Stimulated activated effector memory CD8-positive, alpha-beta T cell treated with anti-CD3 and anti-CD28 coated beads, Interleukin-12 subunit alpha, Interleukin-12 subunit beta, amount 100 ng/mL, for 72 hours (primary cell): ENCODE measurements around the gene DRAXIN.

Source experiments
- ATAC-seq: fragments of 150-1000 bp; cut with Tn5 transposase; 2 replicates; pipeline ENCODE4 v1.10.0; 2021
- DNase-seq, 2 donors: peaks; one replicate each; pipeline ENCODE4 v3.0.0; 2021 to 2022; ENCODE audit warnings: low spot score in 2 of 2
- H3K27ac Mint-ChIP-seq: one replicate; pipeline ENCODE4 v1.8.0; 2022; ENCODE audit warnings: mild to moderate bottlenecking, mixed read lengths
- H3K36me3 Mint-ChIP-seq: one replicate; pipeline ENCODE4 v1.8.0; 2022; ENCODE audit warnings: mild to moderate bottlenecking, mixed read lengths
- H3K4me1 Mint-ChIP-seq: one replicate; pipeline ENCODE4 v1.8.0; 2022; ENCODE audit warnings: mixed read lengths
- H3K4me3 Mint-ChIP-seq: one replicate; pipeline ENCODE4 v1.8.0; 2022; ENCODE audit warnings: mild to moderate bottlenecking, mixed read lengths
- H3K9me3 Mint-ChIP-seq: one replicate; pipeline ENCODE4 v1.8.0; 2022; ENCODE audit warnings: mixed read lengths

DRAXIN gene

DNA sequence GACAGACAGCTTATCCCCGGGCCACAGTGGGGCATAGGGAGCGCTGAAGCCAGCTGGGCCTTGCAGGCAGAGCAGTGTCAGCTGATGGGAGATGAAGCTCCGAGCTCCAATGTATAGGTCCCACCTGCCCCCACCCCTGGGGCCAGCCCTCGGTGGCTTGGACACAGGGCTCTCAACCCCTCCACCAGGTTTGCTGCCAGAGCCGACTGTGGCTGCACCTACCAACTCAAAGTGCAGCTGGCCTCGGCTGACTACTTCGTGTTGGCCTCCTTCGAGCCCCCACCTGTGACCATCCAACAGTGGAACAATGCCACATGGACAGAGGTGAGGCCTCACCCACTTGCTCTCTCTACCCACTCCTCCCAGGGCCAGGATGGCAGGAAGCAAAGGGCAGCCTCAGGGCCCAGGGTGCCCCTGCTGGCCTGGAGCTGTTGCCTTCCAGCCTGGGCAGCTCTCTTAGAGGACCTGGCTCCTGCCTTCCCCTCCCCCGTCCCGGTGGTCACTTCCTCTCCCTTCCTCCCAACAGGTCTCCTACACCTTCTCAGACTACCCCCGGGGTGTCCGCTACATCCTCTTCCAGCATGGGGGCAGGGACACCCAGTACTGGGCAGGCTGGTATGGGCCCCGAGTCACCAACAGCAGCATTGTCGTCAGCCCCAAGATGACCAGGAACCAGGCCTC lies 18.3 kb upstream of the DRAXIN start:
- H3K9me3 Mint-ChIP-seq = no peaks in the 10 kb centered on the region
- no peak for ATAC-seq
- peaks cover 20% of the 10 kb centered on the region for H3K4me1 Mint-ChIP-seq
- peak overlapping the region; percentile 52 for H3K27ac Mint-ChIP-seq
- H3K4me3 Mint-ChIP-seq = no peak overlapping the region
- peaks cover 53% of the 10 kb centered on the region for H3K36me3 Mint-ChIP-seq
- DNase-seq = no peak

DNA sequence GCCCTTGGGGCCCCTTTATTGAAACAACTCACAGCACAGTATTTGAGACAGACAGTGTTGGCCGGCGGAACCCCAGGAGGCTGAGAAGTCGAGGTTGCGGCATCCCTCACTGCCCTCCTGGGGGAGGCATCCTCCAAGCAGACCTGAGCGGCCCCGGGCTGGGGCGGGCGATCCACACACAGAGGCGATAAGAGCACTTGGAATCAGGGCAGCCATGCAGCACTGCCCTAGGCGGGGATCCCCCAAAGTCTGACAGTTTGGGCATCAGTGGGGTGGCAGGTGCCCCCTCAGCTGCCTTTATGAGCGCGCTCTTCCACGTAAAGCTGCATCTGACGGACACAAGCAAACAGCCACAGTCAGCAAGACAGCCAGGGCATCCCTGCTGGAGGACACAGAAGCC lies 17.0 kb upstream of the DRAXIN start:
- Mint-ChIP-seq H3K4me1 (peaks cover 22% of the 10 kb centered on the region), H3K9me3 (no peaks in the 10 kb centered on the region), H3K4me3 (no peak overlapping the region), H3K36me3 (peaks cover 55% of the 10 kb centered on the region), H3K27ac (no peak overlapping the region)
- ATAC-seq = no peak
- no peak for DNase-seq

DNA sequence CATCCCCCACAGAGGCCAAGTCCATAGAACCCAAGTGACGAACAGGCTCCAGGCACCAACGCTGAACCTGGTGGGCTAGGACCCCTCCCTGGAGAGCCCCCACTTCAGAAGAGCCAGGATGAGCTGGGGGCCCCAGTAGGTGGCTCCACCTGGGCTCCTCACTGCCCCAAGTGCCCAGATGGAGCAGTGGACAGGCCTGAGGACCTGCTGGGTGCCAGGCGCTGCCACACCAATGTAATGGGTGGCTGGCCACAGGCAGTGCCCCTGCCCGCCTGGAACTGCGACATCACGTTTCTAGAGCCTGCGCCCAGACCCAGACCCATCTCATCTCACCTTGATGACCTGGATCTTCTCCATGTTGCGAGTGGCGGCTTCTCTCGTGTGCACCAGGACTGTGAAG lies 16.2 kb upstream of the DRAXIN start:
- H3K4me3 Mint-ChIP-seq = no peak overlapping the region
- DNase-seq (no peak), ATAC-seq (no peak)
- H3K4me1 Mint-ChIP-seq = peaks cover 30% of the 10 kb centered on the region
- peak overlapping the region; percentile 29 for H3K27ac Mint-ChIP-seq
- no peaks in the 10 kb centered on the region for H3K9me3 Mint-ChIP-seq
- peaks cover 58% of the 10 kb centered on the region for H3K36me3 Mint-ChIP-seq

DNA sequence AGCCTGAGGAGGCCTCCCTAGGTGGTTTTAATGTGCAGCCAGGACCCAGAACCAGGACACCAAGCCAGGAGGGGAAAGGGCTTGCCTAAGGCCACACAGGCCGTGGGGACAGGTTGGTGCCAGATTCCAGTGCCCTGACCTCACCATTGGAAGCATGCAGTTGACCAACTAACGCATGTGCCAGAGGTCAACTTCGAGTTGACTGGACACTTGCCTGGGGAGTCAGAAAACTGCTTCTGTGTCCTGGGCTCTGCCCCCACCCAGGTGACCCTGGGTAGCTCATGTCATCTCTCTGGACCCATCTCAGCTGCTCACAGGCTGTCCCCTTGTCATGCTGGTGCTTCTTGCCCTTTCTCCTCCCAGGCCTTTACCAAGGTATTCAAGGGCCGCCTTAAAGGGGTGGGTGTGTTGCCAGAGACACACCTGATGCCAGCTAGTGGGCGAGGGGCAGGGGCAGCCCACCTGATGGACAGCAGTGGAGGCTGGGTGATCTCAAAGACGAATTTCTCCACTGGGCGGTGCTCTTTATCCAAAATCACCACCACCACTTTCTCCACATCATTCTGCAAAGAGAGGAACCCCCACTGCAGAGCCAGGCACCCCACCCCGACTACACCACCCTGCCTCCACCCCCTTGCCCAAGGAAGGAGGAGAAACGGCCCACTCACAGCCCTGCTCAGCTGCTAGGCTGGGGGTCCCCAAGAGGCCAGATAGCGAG lies 15.0 kb upstream of the DRAXIN start:
- Mint-ChIP-seq H3K4me1 (peaks cover 33% of the 10 kb centered on the region), H3K4me3 (no peak overlapping the region), H3K36me3 (peaks cover 61% of the 10 kb centered on the region), H3K27ac (no peak overlapping the region), H3K9me3 (no peaks in the 10 kb centered on the region)
- ATAC-seq (no peak), DNase-seq (no peak)

DNA sequence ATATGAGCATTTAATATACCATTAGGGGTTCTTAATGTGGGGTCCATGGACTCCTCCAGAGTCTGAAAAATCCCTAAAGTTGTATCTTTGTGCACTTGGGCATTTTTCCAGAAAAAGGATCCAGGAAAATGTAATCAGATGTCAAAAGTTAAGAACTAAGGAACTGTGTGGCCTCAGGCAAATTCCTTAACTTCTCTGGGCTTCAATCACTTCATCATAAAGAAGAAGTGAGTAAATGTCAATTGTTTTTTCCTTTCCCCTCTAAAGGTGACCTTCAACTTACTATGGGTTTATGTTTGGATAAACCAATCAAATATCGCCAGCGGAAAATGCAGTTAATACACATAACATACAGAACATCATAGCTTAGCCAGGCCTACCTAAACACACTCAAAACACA lies 13.1 kb upstream of the DRAXIN start:
- Mint-ChIP-seq H3K27ac (no peak overlapping the region), H3K9me3 (no peaks in the 10 kb centered on the region), H3K36me3 (peaks cover 47% of the 10 kb centered on the region), H3K4me3 (no peak overlapping the region), H3K4me1 (peaks cover 27% of the 10 kb centered on the region)
- DNase-seq (no peak), ATAC-seq (no peak)

DNA sequence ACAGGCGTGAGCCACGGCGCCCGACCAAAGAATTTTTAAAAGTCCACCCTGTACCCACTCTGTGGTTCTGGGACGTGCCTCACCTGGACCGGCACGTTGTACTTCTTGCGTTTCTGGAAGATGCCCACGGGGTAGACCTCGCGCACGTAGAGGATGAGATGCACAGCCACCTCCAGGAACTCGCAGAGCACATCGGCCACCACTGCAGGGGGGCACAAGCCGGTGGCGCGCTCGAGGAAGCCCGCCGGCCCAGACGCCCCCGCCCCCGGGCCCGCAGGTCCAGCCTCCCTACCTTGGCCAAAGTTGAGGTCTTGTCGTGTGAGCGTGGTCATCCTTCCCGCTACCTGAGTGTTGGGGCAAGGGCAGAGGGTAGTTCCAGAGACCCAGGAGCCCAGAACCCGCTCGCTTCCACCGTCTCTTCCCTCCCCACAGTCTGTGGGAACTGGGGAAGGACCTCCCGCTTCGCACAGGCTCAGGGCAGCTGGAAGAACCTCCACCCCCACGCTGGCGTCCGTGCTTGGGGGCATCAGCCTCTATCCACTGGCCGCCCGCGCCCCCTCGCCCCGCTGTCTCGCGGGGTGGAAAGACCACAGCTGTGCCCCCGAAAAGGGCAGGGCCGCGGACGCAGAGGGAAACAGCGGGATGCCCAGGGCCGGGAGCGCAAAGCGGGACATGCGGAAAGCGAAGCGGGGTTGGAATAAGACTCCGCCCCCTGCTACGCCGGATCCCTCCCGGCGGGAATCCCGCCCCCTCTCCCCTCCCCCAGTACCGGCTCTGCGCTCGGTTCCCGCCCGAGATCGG lies 11.0 kb upstream of the DRAXIN start:
- peaks cover 27% of the 10 kb centered on the region for H3K4me1 Mint-ChIP-seq
- H3K9me3 Mint-ChIP-seq = no peaks in the 10 kb centered on the region
- H3K4me3 Mint-ChIP-seq = peak overlapping the region; percentile 81
- no peak for DNase-seq
- peak overlapping the region; percentile 80 for H3K27ac Mint-ChIP-seq
- ATAC-seq = peak; percentile 22
- peaks cover 27% of the 10 kb centered on the region for H3K36me3 Mint-ChIP-seq

DNA sequence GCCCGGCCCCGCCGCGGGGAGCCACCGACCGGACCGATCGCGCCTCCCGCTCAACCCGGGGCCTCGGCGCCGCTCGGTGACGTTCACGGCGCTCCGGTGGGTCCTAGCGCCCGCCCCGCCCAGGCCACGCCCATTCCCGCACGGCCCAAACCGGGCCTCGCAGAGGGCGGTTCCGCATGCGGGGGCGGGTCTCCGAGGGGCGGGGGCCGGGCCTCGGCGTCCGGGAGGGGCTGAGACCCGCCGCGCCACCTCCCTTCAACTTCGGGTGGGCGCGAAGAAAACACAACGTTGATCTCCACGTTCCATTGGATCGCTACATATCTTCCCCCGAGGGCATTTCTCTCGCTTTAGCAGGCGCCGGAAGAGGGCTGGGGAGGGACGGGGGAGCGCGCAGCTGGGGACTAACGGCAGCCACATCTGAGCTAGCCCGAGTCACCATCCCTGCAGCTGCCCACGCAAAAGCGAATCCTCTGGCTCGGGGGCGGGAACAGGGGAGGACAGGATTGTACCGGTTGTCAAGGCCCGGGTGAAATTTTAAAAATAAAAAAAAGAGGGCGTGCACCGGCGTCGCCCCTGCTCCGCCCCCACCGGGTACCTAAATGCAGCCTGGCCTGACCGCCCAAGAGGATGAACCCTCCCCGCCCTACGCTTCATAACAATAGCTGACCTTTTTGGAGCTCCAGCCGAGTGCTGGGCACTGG lies 10.3 kb upstream of the DRAXIN start, which contains the start of gene MAD2L2:
Gene MAD2L2, minus strand, starts transcription at position 78 of the 701 bp plus-strand sequence. CDS start 547 bp downstream, outside the sequence.
- Mint-ChIP-seq H3K9me3 (no peaks in the 10 kb centered on the region), H3K4me3 (peak within 1 kb of the TSS; percentile 81), H3K4me1 (peaks cover 21% of the 10 kb centered on the region), H3K36me3 (peaks cover 22% of the 10 kb centered on the region), H3K27ac (peak within 1 kb of the TSS; percentile 80)
- ATAC-seq (peak; percentile 93), DNase-seq (peak; percentile 93 to 95)

DNA sequence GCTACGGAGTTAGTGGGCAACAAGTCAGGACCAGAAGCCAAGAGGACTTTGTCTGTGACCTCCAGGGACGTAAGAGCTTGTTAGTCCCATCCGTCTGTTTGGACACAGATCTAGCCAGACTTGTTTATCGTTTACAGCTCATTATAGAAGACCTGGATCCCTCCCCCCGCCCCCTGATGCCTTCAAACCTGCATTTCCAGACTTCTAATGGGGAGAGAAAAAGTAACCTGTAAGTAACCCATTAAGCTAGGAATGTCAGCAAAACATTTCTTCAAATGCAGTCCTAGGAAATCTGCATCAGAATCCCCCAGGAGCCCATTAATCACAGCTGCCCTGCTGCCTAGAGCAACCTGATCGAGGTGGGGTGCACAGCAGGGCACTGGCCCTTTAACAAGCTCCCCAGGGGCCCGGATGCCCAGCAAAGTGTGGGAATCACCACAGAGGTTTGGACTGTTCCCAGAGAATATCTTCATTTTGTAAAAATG lies 9.2 kb upstream of the DRAXIN start:
- no peaks in the 10 kb centered on the region for H3K9me3 Mint-ChIP-seq

DNA sequence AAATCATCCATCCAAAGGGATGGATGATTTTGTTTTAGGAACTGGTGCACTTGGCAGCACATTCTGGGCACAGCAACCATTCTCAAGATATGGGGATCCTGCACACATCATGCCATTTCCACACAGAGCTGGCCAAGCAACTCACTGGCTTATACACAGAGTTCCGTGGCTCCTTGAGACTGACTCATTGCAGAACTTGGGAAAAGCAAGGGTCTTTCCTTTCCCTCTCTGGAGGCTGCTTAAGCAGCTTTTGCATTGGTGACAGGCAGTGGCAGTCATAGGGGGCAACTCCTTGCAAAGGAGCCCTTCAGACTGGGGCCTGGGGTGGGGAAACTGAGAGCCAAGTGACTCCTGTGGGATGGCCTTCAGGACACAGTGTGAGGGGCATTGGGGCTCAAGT lies 8.7 kb upstream of the DRAXIN start:
- ATAC-seq = no peak
- Mint-ChIP-seq H3K36me3 (peaks cover 19% of the 10 kb centered on the region), H3K4me3 (no peak overlapping the region), H3K9me3 (no peaks in the 10 kb centered on the region), H3K4me1 (peaks cover 21% of the 10 kb centered on the region), H3K27ac (no peak overlapping the region)
- DNase-seq = no peak

More for the DNA sequence above, 9.2 kb upstream of the DRAXIN start:
- Mint-ChIP-seq H3K4me1 (peaks cover 21% of the 10 kb centered on the region), H3K27ac (no peak overlapping the region), H3K4me3 (peak overlapping the region; percentile 81), H3K36me3 (peaks cover 22% of the 10 kb centered on the region)
- DNase-seq = no peak
- no peak for ATAC-seq

DNA sequence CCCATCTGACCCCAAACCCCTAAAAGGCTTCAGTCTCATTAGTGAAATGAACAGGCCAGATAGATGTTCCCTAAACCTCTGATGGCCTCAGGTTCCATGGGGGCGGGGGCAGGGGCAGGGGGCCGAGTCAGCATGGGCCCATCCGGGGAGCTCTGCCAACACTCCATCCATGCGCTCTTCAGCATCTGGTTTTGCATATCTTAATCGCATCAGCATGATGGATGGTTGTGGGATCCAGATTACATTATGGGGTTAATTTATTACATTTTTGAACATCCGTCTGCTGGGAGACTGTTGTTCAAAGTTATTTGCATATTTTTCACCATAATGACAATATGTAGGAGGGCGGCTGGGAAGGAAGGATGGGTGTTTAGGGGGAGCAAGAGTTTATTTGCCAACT lies 7.4 kb upstream of the DRAXIN start:
- peaks cover 15% of the 10 kb centered on the region for H3K4me1 Mint-ChIP-seq
- no peak for DNase-seq
- no peak overlapping the region for H3K27ac Mint-ChIP-seq
- no peak for ATAC-seq
- H3K4me3 Mint-ChIP-seq = no peak overlapping the region
- peaks cover 14% of the 10 kb centered on the region for H3K36me3 Mint-ChIP-seq
- H3K9me3 Mint-ChIP-seq = no peaks in the 10 kb centered on the region

DNA sequence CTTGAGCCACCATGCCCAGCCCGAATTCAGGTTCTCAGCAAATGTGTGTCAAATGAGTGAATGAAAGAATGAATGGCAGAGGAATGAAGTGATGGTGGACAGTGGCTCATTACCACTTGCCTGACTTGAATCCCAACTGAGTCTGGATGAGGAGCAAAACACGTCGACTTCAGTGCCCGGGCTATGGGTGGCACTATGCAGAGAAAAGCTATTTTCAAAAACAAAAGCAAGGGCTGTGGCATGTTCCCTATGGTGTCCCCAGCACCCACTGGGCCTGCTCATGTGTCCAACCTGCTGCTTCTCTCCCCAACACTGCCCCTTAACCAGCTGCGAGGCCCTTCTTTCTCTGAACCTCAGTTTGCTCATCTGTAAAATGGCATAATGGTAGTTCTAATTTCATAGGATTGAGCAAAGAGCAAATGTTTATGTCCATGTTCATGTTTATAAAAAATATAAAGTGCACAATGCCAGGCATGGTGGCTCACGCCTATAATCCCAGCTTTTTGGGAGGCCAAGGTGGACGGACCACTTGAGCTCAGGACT lies 6.2 kb upstream of the DRAXIN start:
- ATAC-seq (no peak), DNase-seq (no peak)
- H3K4me3 Mint-ChIP-seq = no peak overlapping the region
- no peak overlapping the region for H3K27ac Mint-ChIP-seq
- H3K4me1 Mint-ChIP-seq = peaks cover 10% of the 10 kb centered on the region
- H3K9me3 Mint-ChIP-seq = no peaks in the 10 kb centered on the region
- H3K36me3 Mint-ChIP-seq = peaks cover 5% of the 10 kb centered on the region

DNA sequence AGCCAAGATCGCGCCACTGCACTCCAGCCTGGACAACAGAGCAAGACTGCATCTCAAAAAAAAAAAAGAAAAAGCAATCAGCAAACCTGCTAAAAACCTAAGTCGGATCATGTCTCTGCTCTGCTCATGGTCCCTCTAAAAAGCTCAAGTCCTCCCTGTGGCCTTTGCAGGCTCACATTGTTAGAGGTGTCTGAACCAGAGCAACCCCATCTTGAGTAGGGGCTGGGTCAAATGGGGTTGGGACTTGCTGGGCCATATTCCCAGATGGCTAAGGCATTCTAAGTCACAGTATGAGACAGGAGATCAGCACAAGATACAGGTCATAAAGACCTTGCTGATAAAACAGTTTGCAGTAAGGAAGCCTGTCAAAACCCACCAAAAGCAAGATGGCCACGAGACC lies 3.0 kb upstream of the DRAXIN start:
- no peaks in the 10 kb centered on the region for H3K36me3 Mint-ChIP-seq
- H3K9me3 Mint-ChIP-seq = no peaks in the 10 kb centered on the region
- H3K4me3 Mint-ChIP-seq = no peak overlapping the region
- ATAC-seq = no peak
- H3K4me1 Mint-ChIP-seq = peaks cover 32% of the 10 kb centered on the region
- no peak overlapping the region for H3K27ac Mint-ChIP-seq
- no peak for DNase-seq

DNA sequence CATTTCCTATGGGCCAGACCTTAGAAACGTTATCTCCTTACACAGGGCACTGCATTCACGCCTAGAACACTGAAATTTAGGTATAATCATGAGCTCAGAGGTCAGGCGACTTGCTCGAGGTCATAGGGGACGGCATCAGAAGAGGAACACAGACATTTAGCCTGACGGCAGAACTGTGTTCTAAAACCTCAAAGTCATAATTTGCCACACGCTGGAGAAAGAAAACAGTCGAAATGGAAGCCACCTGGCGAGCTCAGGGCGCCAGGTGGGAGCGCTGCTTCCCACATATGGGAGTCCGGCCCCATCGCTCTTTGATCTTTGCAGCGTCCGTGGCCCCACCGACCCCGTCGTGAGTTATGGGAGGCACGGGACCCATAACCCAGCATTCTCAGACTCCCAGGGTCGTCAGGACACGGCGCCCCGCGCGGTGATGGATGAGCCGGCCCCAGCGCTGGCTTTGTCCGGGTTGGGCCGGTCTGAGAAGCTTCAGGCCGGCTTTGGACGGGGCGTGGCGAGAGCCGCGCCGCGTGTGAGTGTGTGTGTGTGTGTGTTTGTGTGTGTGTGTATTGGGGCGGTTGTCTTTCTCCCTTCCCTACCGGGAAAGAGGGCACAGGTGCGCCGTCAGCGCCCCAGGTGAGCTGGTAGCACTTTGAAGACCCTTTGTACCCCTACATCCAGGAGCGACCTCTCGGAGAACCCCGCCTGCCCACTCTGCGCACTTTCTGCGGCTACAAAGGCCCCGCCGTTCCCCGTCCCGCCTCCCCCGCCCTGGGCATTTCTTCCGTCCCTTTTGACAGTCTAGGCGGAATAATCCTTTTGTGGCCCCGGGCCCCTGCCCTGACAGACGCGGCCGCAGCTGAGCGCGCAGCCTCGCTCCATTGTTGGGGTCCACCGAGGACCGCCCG lies 861 bp upstream of the DRAXIN start:
- Mint-ChIP-seq H3K27ac (no peak overlapping the region), H3K4me3 (peak overlapping the region; percentile 68), H3K9me3 (no peaks in the 10 kb centered on the region), H3K4me1 (peaks cover 40% of the 10 kb centered on the region), H3K36me3 (no peaks in the 10 kb centered on the region)
- ATAC-seq (no peak), DNase-seq (no peak)
